CD8-positive, alpha-beta memory T cell (primary cell): ENCODE data around the gene KLF5. TPM values are rescaled to one million over a fixed set of nuclear protein-coding genes. Genes with fewer than 3 reads are reported as not detected.

Experiments used
- CTCF ChIA-PET: fragments of 350-600 bp; sonication (Branson Sonifier 250); formaldehyde crosslinking; loops from one replicate; lab custom pipeline; 2021; ENCODE audit warnings: antibody characterized with exemption; lab: Charles Lee
- POLR2A ChIA-PET: fragments of 350-600 bp; sonication (Branson Sonifier 250); formaldehyde crosslinking; loops from one replicate; lab custom pipeline; 2021; ENCODE audit warnings: antibody characterized with exemption; lab: Charles Lee
- DNase-seq, 5 donors: peaks; one replicate each; pipeline versions ENCODE4 v3.0.0 to v3.0.0-alpha.2; 2020 to 2022; ENCODE audit warnings: mixed read lengths in 1 of 5
- H3K27ac ChIP-seq: one replicate; pipeline ENCODE4 v1.7.0; 2013; ENCODE audit warnings: low read depth, mild to moderate bottlenecking, low read length, moderate library complexity
- H3K27me3 ChIP-seq: 2 replicates; pipeline ENCODE4 v1.7.0; 2013; ENCODE audit warnings: low read length, mild to moderate bottlenecking; ENCODE audit not compliant: insufficient read depth, poor library complexity, severe bottlenecking
- H3K36me3 ChIP-seq: 2 replicates; pipeline ENCODE4 v1.7.0; 2013; ENCODE audit warnings: mild to moderate bottlenecking, low read length, moderate library complexity; ENCODE audit not compliant: insufficient read depth
- H3K4me1 ChIP-seq: 2 replicates; pipeline ENCODE4 v1.7.0; 2013; ENCODE audit warnings: mild to moderate bottlenecking, low read length, moderate library complexity; ENCODE audit not compliant: insufficient read depth
- H3K4me3 ChIP-seq: 2 replicates; pipeline ENCODE4 v1.7.0; 2013; ENCODE audit warnings: mild to moderate bottlenecking, low read length
- H3K9me3 ChIP-seq: 2 replicates; pipeline ENCODE4 v1.7.0; 2013; ENCODE audit warnings: mild to moderate bottlenecking, low read length
- H3K27ac Mint-ChIP-seq, 8 donors: one replicate each; pipeline ENCODE4 v1.8.0; 2020 to 2021; ENCODE audit warnings: mixed read lengths in 8 of 8, mild to moderate bottlenecking in 6 of 8, inconsistent platforms in 3 of 8, moderate library complexity in 3 of 8
- H3K27me3 Mint-ChIP-seq, 2 donors: one replicate each; pipeline ENCODE4 v1.8.0; 2020 to 2021; ENCODE audit warnings: mixed read lengths in 2 of 2, mild to moderate bottlenecking in 1 of 2, moderate library complexity in 1 of 2
- H3K36me3 Mint-ChIP-seq, 3 donors: one replicate each; pipeline ENCODE4 v1.8.0; 2020 to 2021; ENCODE audit warnings: mixed read lengths in 3 of 3, inconsistent platforms in 1 of 3, mild to moderate bottlenecking in 1 of 3
- H3K4me1 Mint-ChIP-seq, 3 donors: one replicate each; pipeline ENCODE4 v1.8.0; 2020 to 2021; ENCODE audit warnings: mixed read lengths in 3 of 3, inconsistent platforms in 1 of 3, mild to moderate bottlenecking in 1 of 3
- H3K4me3 Mint-ChIP-seq, 7 donors: one replicate each; pipeline ENCODE4 v1.8.0; 2020 to 2021; ENCODE audit warnings: mixed read lengths in 7 of 7, mild to moderate bottlenecking in 6 of 7, moderate library complexity in 4 of 7, inconsistent platforms in 2 of 7
- H3K9me3 Mint-ChIP-seq, 5 donors: one replicate each; pipeline ENCODE4 v1.8.0; 2020 to 2022; ENCODE audit warnings: mixed read lengths in 5 of 5, mild to moderate bottlenecking in 3 of 5, moderate library complexity in 2 of 5, inconsistent platforms in 1 of 5
- polyA plus RNA-seq: library from polyadenylated mRNA; unstranded; fragments of 300-500 nt; fragmentation: Illumina TruSeq; gene quantifications from one replicate; pipeline ENCODE4 v1.2.3, GENCODE V29; 2021
- total RNA-seq, 2 experiments: library from RNA; stranded (reverse); gene quantifications; one replicate each; pipeline ENCODE4 v1.2.3, GENCODE V29; 2021

KLF5 gene
- total and polyA plus RNA-seq, 3 experiments from 2014 or later, result 0.79 to 1.8 (median 1.5) TPM

GRCh38 chr13:73055813-73056564 is 2.8 kb upstream of the KLF5 start:
- Mint-ChIP-seq H3K4me1 (peaks cover 18 to 24% (median 20%) of the 10 kb centered on the region in 3 donors), H3K4me3 (no peak overlapping the region), H3K36me3 (peaks cover 0 to 5% (median 0%) of the 10 kb centered on the region in 3 donors), H3K9me3 (peaks cover 0 to 2% (median 0%) of the 10 kb centered on the region in 5 donors), H3K27ac (no peak overlapping the region), H3K27me3 (peaks cover 30 to 47% of the 10 kb centered on the region in 2 donors)
- Histone ChIP-seq H3K27ac (no peak overlapping the region), H3K4me3 (no peak overlapping the region), H3K36me3 (no peaks in the 10 kb centered on the region), H3K4me1 (peaks cover 8% of the 10 kb centered on the region), H3K27me3 (peaks cover 14% of the 10 kb centered on the region), H3K9me3 (no peaks in the 10 kb centered on the region)
- no peak for DNase-seq
- ChIA-PET CTCF (no interaction called here), POLR2A (no interaction called here)

GRCh38 chr13:73056565-73056962 is 2.2 kb upstream of the KLF5 start:
- POLR2A ChIA-PET, result no interaction called here
- Mint-ChIP-seq H3K9me3 (peaks cover 0 to 2% (median 0%) of the 10 kb centered on the region in 5 donors), H3K27me3 (peaks cover 30 to 41% of the 10 kb centered on the region in 2 donors), H3K36me3 (peaks cover 0 to 5% (median 0%) of the 10 kb centered on the region in 3 donors), H3K27ac (no peak overlapping the region), H3K4me1 (peaks cover 18 to 24% (median 20%) of the 10 kb centered on the region in 3 donors), H3K4me3 (no peak overlapping the region)
- no peak for DNase-seq
- H3K27me3 ChIP-seq, result peaks cover 14% of the 10 kb centered on the region
- H3K4me3 ChIP-seq, result no peak overlapping the region
- no peak overlapping the region for H3K27ac ChIP-seq
- no peaks in the 10 kb centered on the region for H3K9me3 ChIP-seq
- H3K36me3 ChIP-seq, result no peaks in the 10 kb centered on the region
- H3K4me1 ChIP-seq, result peaks cover 8% of the 10 kb centered on the region
- CTCF ChIA-PET, result no interaction called here

- POLR2A ChIA-PET, result interaction anchor here (1.0 kb wide), 1 partner anchor 104 kb away, joined by 3 read pairs; no protein-coding TSS in a partner anchor
These were observed 1.3 kb upstream of the KLF5 start for GRCh38 chr13:73057284-73058063.

GRCh38 chr13:73058064-73058313 is 816 bp upstream of the KLF5 start:
- peak overlapping the region; percentile 55 for H3K4me3 ChIP-seq
- H3K9me3 ChIP-seq, result no peaks in the 10 kb centered on the region
- DNase-seq, result no peak
- H3K27me3 ChIP-seq, result peaks cover 14% of the 10 kb centered on the region
- peak overlapping the region; percentile 85 to 94 (median 88) for H3K4me3 Mint-ChIP-seq
- peaks cover 18 to 24% (median 20%) of the 10 kb centered on the region in 3 donors for H3K4me1 Mint-ChIP-seq
- H3K27ac ChIP-seq, result no peak overlapping the region
- H3K9me3 Mint-ChIP-seq, result peaks cover 0 to 2% (median 0%) of the 10 kb centered on the region in 5 donors
- peaks cover 25 to 41% of the 10 kb centered on the region in 2 donors for H3K27me3 Mint-ChIP-seq
- POLR2A ChIA-PET, result interaction anchor here (0.6 to 1.0 kb wide), 2 partner anchors 103 to 706 kb away, joined by 3 read pairs; no protein-coding TSS in a partner anchor
- H3K36me3 Mint-ChIP-seq, result peaks cover 0 to 5% (median under 1%) of the 10 kb centered on the region in 3 donors
- H3K4me1 ChIP-seq, result peaks cover 8% of the 10 kb centered on the region
- CTCF ChIA-PET, result no interaction called here
- no peaks in the 10 kb centered on the region for H3K36me3 ChIP-seq
- peak overlapping the region in 1 of 8 donors; percentile 74 for H3K27ac Mint-ChIP-seq

More at GRCh38 chr13:73057284-73058063, 1.3 kb upstream of the KLF5 start:
- H3K27me3 Mint-ChIP-seq, result peaks cover 28 to 41% of the 10 kb centered on the region in 2 donors
- CTCF ChIA-PET, result no interaction called here
- Histone ChIP-seq H3K27me3 (peaks cover 14% of the 10 kb centered on the region), H3K4me1 (peaks cover 8% of the 10 kb centered on the region), H3K9me3 (no peaks in the 10 kb centered on the region), H3K27ac (no peak overlapping the region), H3K36me3 (no peaks in the 10 kb centered on the region), H3K4me3 (peak overlapping the region; percentile 55)
- peak overlapping the region in 4 of 7 donors; percentile 88 to 94 (median 89) for H3K4me3 Mint-ChIP-seq
- peaks cover 0 to 2% (median 0%) of the 10 kb centered on the region in 5 donors for H3K9me3 Mint-ChIP-seq
- H3K4me1 Mint-ChIP-seq, result peaks cover 18 to 24% (median 20%) of the 10 kb centered on the region in 3 donors
- DNase-seq, result no peak
- H3K36me3 Mint-ChIP-seq, result peaks cover 0 to 5% (median 0%) of the 10 kb centered on the region in 3 donors
- H3K27ac Mint-ChIP-seq, result no peak overlapping the region

- no peak for DNase-seq
- H3K9me3 ChIP-seq, result no peaks in the 10 kb centered on the region
- H3K9me3 Mint-ChIP-seq, result peaks cover 0 to 2% (median 0%) of the 10 kb centered on the region in 5 donors
- CTCF ChIA-PET, result no interaction called here
- peaks cover 14% of the 10 kb centered on the region for H3K27me3 ChIP-seq
- H3K27ac ChIP-seq, result no peak overlapping the region
- H3K4me1 ChIP-seq, result peaks cover 8% of the 10 kb centered on the region
- H3K36me3 ChIP-seq, result no peaks in the 10 kb centered on the region
- peak overlapping the region; percentile 55 for H3K4me3 ChIP-seq
- peak overlapping the region in 4 of 8 donors; percentile 19 to 82 (median 70) for H3K27ac Mint-ChIP-seq
- peaks cover 18 to 24% (median 20%) of the 10 kb centered on the region in 3 donors for H3K4me1 Mint-ChIP-seq
- POLR2A ChIA-PET, result interaction anchor here (0.6 to 1.0 kb wide), 2 partner anchors 103 to 706 kb away, joined by 3 read pairs; no protein-coding TSS in a partner anchor
- H3K4me3 Mint-ChIP-seq, result peak overlapping the region; percentile 85 to 94 (median 88)
- peaks cover 0 to 5% (median 2%) of the 10 kb centered on the region in 3 donors for H3K36me3 Mint-ChIP-seq
- peaks cover 25 to 41% of the 10 kb centered on the region in 2 donors for H3K27me3 Mint-ChIP-seq
These were observed 421 bp upstream of the KLF5 start for GRCh38 chr13:73058432-73058735.

- ChIA-PET POLR2A (interaction anchor here (0.5 to 0.7 kb wide), 3 partner anchors 46 to 619 kb away, joined by 3 to 11 read pairs (median 6); no protein-coding TSS in a partner anchor), CTCF (interaction anchor here (0.6 to 1.2 kb wide), 3 partner anchors 15 to 1880 kb away, joined by 3 to 5 read pairs (median 4); no protein-coding TSS in a partner anchor)
- Mint-ChIP-seq H3K27ac (no peak overlapping the region), H3K36me3 (peaks cover 0 to 5% (median 2%) of the 10 kb centered on the region in 3 donors), H3K4me1 (peaks cover 18 to 24% (median 20%) of the 10 kb centered on the region in 3 donors), H3K27me3 (peaks cover 24 to 38% of the 10 kb centered on the region in 2 donors), H3K9me3 (peaks cover 0 to 2% (median 0%) of the 10 kb centered on the region in 5 donors), H3K4me3 (peak overlapping the region; percentile 51 to 92 (median 82))
- no peaks in the 10 kb centered on the region for H3K9me3 ChIP-seq
- peak in 4 of 5 donors; percentile 9 to 62 (median 24) for DNase-seq
- peak overlapping the region; percentile 46 for H3K4me3 ChIP-seq
- H3K27ac ChIP-seq, result no peak overlapping the region
- no peaks in the 10 kb centered on the region for H3K36me3 ChIP-seq
- peaks cover 8% of the 10 kb centered on the region for H3K4me1 ChIP-seq
- H3K27me3 ChIP-seq, result peaks cover 14% of the 10 kb centered on the region
These were observed 850 bp downstream of the KLF5 start for GRCh38 chr13:73059460-73060250.
